HG03457 (cell line): ENCODE measurements around the gene GPR34.

Source experiments
- ATAC-seq: cut with Tn5 transposase; IDR thresholded peaks from one replicate; pipeline ENCODE4 v1.9.1; 2021; ENCODE audit warnings: moderate number of reproducible peaks; ENCODE audit not compliant: unreplicated experiment

GPR34 gene

GRCh38 chrX:41730081-41730480 lies 41.3 kb downstream of the GPR34 start:
- no peak for ATAC-seq

GRCh38 chrX:41732260-41732659 lies 43.5 kb downstream of the GPR34 start:
- no peak for ATAC-seq

- peak; percentile 93 for ATAC-seq
These were observed 45.2 kb downstream of the GPR34 start for GRCh38 chrX:41733939-41734338.

GRCh38 chrX:41734530-41734929 lies 45.8 kb downstream of the GPR34 start:
- ATAC-seq, result no peak

GRCh38 chrX:41737065-41737464 lies 48.3 kb downstream of the GPR34 start:
- ATAC-seq, result no peak

- ATAC-seq, result no peak
These were observed 51.1 kb downstream of the GPR34 start for GRCh38 chrX:41739871-41740270.
